Thoracic aorta endothelial cell (primary cell): Measurements from ENCODE around the gene PTS. TPM values are rescaled to one million over a fixed set of nuclear protein-coding genes. Genes with fewer than 3 reads are reported as not detected.

Source experiments
- small RNA-seq: library from RNA; depleted of rRNA; stranded (forward); fragments of <200 nt; gene quantifications from one replicate; pipeline ENCODE3, GENCODE V24; 2012
- total RNA-seq: library from RNA; depleted of rRNA; stranded (reverse); fragments of >200 nt; gene quantifications from 2 replicates; pipeline ENCODE4 v1.2.3, GENCODE V29; 2012

The PTS gene
- total RNA-seq: 39.4 and 51.2 TPM in 2 replicates

GRCh38 chr11:112226062-112226830 is at the start of gene PTS:
TSS of gene PTS (plus strand) at chr11:112226428. CDS start at chr11:112226444, 16 bp downstream.

GRCh38 chr11:112260490-112260889 is 34.3 kb downstream of the PTS start, which contains the start of gene PLET1:
TSS of gene PLET1 (minus strand) at chr11:112260860. CDS start at chr11:112260589, 271 bp downstream.

Small RNA genes lying within 50 kb of the gene (small RNA-seq; reads per million reads assigned to genes)
- gene MRPS36P4: not detected

Other genes with a start within 250 kb of the PTS start
- gene DLAT, start 201.0 kb upstream of the PTS start, total RNA-seq: 56.7 and 77.5 TPM in 2 replicates
- 1.6 and 1.9 TPM in 2 replicates for gene PIH1D2, start 152.4 kb upstream of the PTS start, total RNA-seq
- gene NKAPD1, start 152.1 kb upstream of the PTS start, total RNA-seq: 23.0 TPM in 2 replicates
- gene TIMM8B, start 139.7 kb upstream of the PTS start, total RNA-seq: 52.2 and 65.0 TPM in 2 replicates
- gene SDHD, start 139.6 kb upstream of the PTS start, total RNA-seq: 141 and 144 TPM in 2 replicates
- 0.80 and 1.4 TPM in 2 replicates for gene IL18, start 62.3 kb upstream of the PTS start, total RNA-seq
- gene TEX12, start 59.1 kb upstream of the PTS start, total RNA-seq: 0.43 TPM in 1 of 2 replicates, not detected in the other
- 1.2 and 2.8 TPM in 2 replicates for gene BCO2, start 50.9 kb upstream of the PTS start, total RNA-seq
- not detected in 2 replicates for gene PLET1, start 34.4 kb downstream of the PTS start, total RNA-seq